Heart right ventricle (tissue), 16 donors: ENCODE measurements around the gene EMC7. TPM values are rescaled to one million over a fixed set of nuclear protein-coding genes. Genes with fewer than 3 reads are reported as not detected.

Experiments
- ATAC-seq, 8 donors: fragments of 200-7000 bp; cut with Tn5 transposase; one replicate each; pipeline ENCODE4 v1.9.1; 2020; ENCODE audit warnings: mild to moderate bottlenecking in 8 of 8, moderate library complexity in 8 of 8, moderate number of reproducible peaks in 1 of 8
- DNase-seq, 2 donors: peaks; one replicate each; pipeline ENCODE4 v3.0.0-alpha.2; 2020
- H3K27ac ChIP-seq, 10 donors: fragments of 200-600 bp; sonication (generic) in 2 of 10; one replicate each; pipeline versions ENCODE4 v1.5.0 to v1.8.0; 2020 to 2022; ENCODE audit warnings: mild to moderate bottlenecking in 3 of 10
- H3K27me3 ChIP-seq, 7 donors: fragments of 200-600 bp; one replicate each; pipeline ENCODE4 v1.8.0; 2021 to 2022; ENCODE audit warnings: mild to moderate bottlenecking in 2 of 7
- H3K36me3 ChIP-seq, 9 donors: fragments of 200-600 bp; sonication (generic) in 1 of 9; one replicate each; pipeline versions ENCODE4 v1.5.0 to v1.8.0; 2020 to 2022; ENCODE audit warnings: mild to moderate bottlenecking in 2 of 9
- H3K4me1 ChIP-seq, 9 donors: fragments of 200-600 bp; sonication (generic) in 1 of 9; one replicate each; pipeline versions ENCODE4 v1.5.0 to v1.8.0; 2020 to 2022; ENCODE audit warnings: mild to moderate bottlenecking in 4 of 9
- H3K4me3 ChIP-seq, 10 donors: fragments of 200-600 bp; sonication (generic) in 2 of 10; one replicate each; pipeline versions ENCODE4 v1.5.0 to v1.8.0; 2020 to 2022; ENCODE audit warnings: mild to moderate bottlenecking in 7 of 10, moderate library complexity in 2 of 10
- H3K9me3 ChIP-seq, 11 donors: fragments of 200-600 bp in 10 of 11; sonication (generic) in 2 of 11; one replicate each; pipeline versions ENCODE4 v1.5.0 to v1.8.0; 2013 to 2022; ENCODE audit warnings: mild to moderate bottlenecking in 2 of 11, control low read depth in 1 of 11, moderate library complexity in 1 of 11
- CTCF ChIP-seq, 9 donors: fragments of 200-600 bp; sonication (generic) in 2 of 9; IDR thresholded peaks; one replicate each; pipeline versions ENCODE4 v1.5.0 to v1.8.0; 2021 to 2022; ENCODE audit warnings: antibody characterized with exemption in 9 of 9, mild to moderate bottlenecking in 5 of 9, moderate library complexity in 1 of 9
- WGBS, 2 donors: extraction: QIAGEN DNeasy Blood & Tissue Kit; methylation state at CpG; one replicate each; pipeline ENCODE4 v1.1.7; 2013; ENCODE audit warnings: inconsistent platforms in 1 of 2; 5-methylcytosine and 5-hydroxymethylcytosine counted together
- intact Hi-C, 10 donors: fragments of 100-400 bp; cut with DNase I; formaldehyde crosslinking; loops; one replicate each; pipeline versions ENCODE4 v1.11.1 to v1.14.2; 2022
- polyA plus RNA-seq, 2 donors: library from polyadenylated mRNA; stranded (reverse); fragments of 200-250 nt; gene quantifications; one replicate each; pipeline ENCODE4 v1.2.3, GENCODE V29; 2013
- total RNA-seq, 10 donors: library from RNA; stranded (reverse); fragmentation: NEBNext Ultra II Directional in 3 of 10; extraction: Animal tissue kit (Norgen Biotek cat#: 25700) in 3 of 10; gene quantifications; one replicate each; pipeline versions ENCODE4 v1.2.1 to v1.2.4, GENCODE V29; 2021 to 2023
- donor health status: Arrhythmogenic right ventricular cardiomyopathy.
- donor health status: ischemic (EF 13 %, LVEDD 7.1; RV severe dilation, severe dysfunction).
- donor health status: healthy with polysubstance abuse.
- donor health status: DM: no; HTN: yes; CAD: no.
- donor health status: DM: no; HTN: no; CAD: no.
- donor health status: ischemic (EF 25% LVEDD 6.9; RV normal size, moderate dysfunction).
- donor health status: ischemic (EF 25% LVEDD 5.7; RV mildly dilated, moderate dysfunction).
- donor health status: healthy.
- donor health status: DM: yes; HTN: yes; CAD: no.
- donor health status: Ischemic cardiomyopathy.
- donor health status: ischemic (EF 35%, LVEDD 5.7; RV mildly dilated, moderate dysfunction).
- donor health status: nonischemic (EF 11% LVEDD 7.7; RV severe dilation, severe dysfunction).
- donor health status: DM: yes; HTN: yes; CAD: no.
- donor health status: PGD.
- donor health status: ischemic (EF 29% LVEDD 5.4; RV normal size, mild dysfunction).
- donor health status: nonischemic (EF 23%, LVEDD 6.1; RV moderate dilation, normal function).

The EMC7 gene
- total and polyA plus RNA-seq, 12 donors, result 49.4 to 150 (median 61.4) TPM

- Histone ChIP-seq H3K27ac (no peak overlapping the region), H3K4me3 (no peak overlapping the region), H3K36me3 (no peaks in the 10 kb centered on the region), H3K4me1 (peaks cover 3 to 10% (median 6%) of the 10 kb centered on the region in 9 donors), H3K27me3 (no peaks in the 10 kb centered on the region), H3K9me3 (peaks cover 0 to 4% (median 0%) of the 10 kb centered on the region in 11 donors)
- intact Hi-C loops, result loop anchor here in 5 of 10 donors (5.0 to 10.0 kb wide), 3 partner anchors 73 to 257 kb away; partner anchors contain the start of genes LPCAT4 (in 3 of the 5), AVEN (in 1 of the 5) and KATNBL1 (in 1 of the 5)
- 89 to 91% methylated on average over 2 of the region's 2 CpGs for WGBS, 2 donors
- no peak for TF ChIP-seq CTCF (IDR thresholded peaks at IDR 0.05)
- DNase-seq, result no peak
- ATAC-seq, result no peak
Measured at GRCh38 chr15:34107315-34107714, 5.7 kb upstream of the EMC7 start.

- no peaks in the 10 kb centered on the region for H3K27me3 ChIP-seq
- no peaks in the 10 kb centered on the region for H3K36me3 ChIP-seq
- H3K9me3 ChIP-seq, result peaks cover 0 to 4% (median 0%) of the 10 kb centered on the region in 11 donors
- WGBS, 2 donors, result 93 to 98% methylated on average over 1 of the region's 1 CpG
- H3K4me1 ChIP-seq, result peaks cover 3 to 11% (median 7%) of the 10 kb centered on the region in 9 donors
- DNase-seq (no peak), ATAC-seq (no peak)
- no peak overlapping the region for H3K27ac ChIP-seq
- intact Hi-C loops, result loop anchor here in 5 of 10 donors (5.0 to 10.0 kb wide), 3 partner anchors 72 to 258 kb away; partner anchors contain the start of genes LPCAT4 (in 3 of the 5), AVEN (in 1 of the 5) and KATNBL1 (in 1 of the 5)
- no peak for TF ChIP-seq CTCF (IDR thresholded peaks at IDR 0.05)
- no peak overlapping the region for H3K4me3 ChIP-seq
Measured at GRCh38 chr15:34106423-34106822, 4.8 kb upstream of the EMC7 start.

- ATAC-seq, result peak in 6 of 8 donors; percentile 13 to 46 (median 30)
- H3K27ac ChIP-seq, result peak overlapping the region; percentile 62 to 93 (median 84)
- WGBS, 2 donors, result 23% methylated on average over 29 of the region's 29 CpGs
- no peak for TF ChIP-seq CTCF (IDR thresholded peaks at IDR 0.05)
- no peaks in the 10 kb centered on the region for H3K27me3 ChIP-seq
- DNase-seq, result no peak
- H3K4me3 ChIP-seq, result peak overlapping the region; percentile 63 to 98 (median 86)
- H3K36me3 ChIP-seq, result no peaks in the 10 kb centered on the region
- H3K4me1 ChIP-seq, result peaks cover 3 to 43% (median 31%) of the 10 kb centered on the region in 9 donors
- peaks cover 0 to 4% (median 0%) of the 10 kb centered on the region in 11 donors for H3K9me3 ChIP-seq
- intact Hi-C loops, result loop anchor here in 8 of 10 donors (1.0 to 10.0 kb wide), 8 partner anchors 40 to 265 kb away; partner anchors contain the start of genes LPCAT4 (in 4 of the 8), AVEN (in 1 of the 8) and KATNBL1 (in 1 of the 8)
Measured at GRCh38 chr15:34102175-34102925, 688 bp upstream of the EMC7 start.

GRCh38 chr15:34099914-34100313, 1.7 kb downstream of the EMC7 start:
- WGBS, 2 donors, result 97% methylated on average over 5 of the region's 5 CpGs
- H3K27ac ChIP-seq, result no peak overlapping the region
- peaks cover 0 to 4% (median 0%) of the 10 kb centered on the region in 11 donors for H3K9me3 ChIP-seq
- intact Hi-C loops, result loop anchor here in 8 of 10 donors (2.0 to 10.0 kb wide), 8 partner anchors 38 to 267 kb away; partner anchors contain the start of genes LPCAT4 (in 4 of the 8), AVEN (in 1 of the 8), EMC4 (in 1 of the 8) and KATNBL1 (in 1 of the 8)
- peak overlapping the region in 2 of 10 donors; percentile 96 for H3K4me3 ChIP-seq
- no peak for TF ChIP-seq CTCF (IDR thresholded peaks at IDR 0.05)
- ATAC-seq (no peak), DNase-seq (no peak)
- H3K36me3 ChIP-seq, result peaks cover 0 to 14% (median 3%) of the 10 kb centered on the region in 9 donors
- H3K27me3 ChIP-seq, result no peaks in the 10 kb centered on the region
- H3K4me1 ChIP-seq, result peaks cover 3 to 43% (median 31%) of the 10 kb centered on the region in 9 donors
